A549 (cell line): Measurements from ENCODE around the gene CDC42BPG.

Experiments used
- BHLHE40 ChIP-seq: IDR thresholded peaks from 2 replicates; pipeline ENCODE4 v1.6.1; 2012; ENCODE audit warnings: low read depth, low read length, inconsistent platforms
- CHD2 ChIP-seq: fragments of 150-350 bp; IDR thresholded peaks from 2 replicates; pipeline ENCODE4 v1.6.1; 2014; ENCODE audit warnings: low read length; ENCODE audit not compliant: partially characterized antibody
- FOXS1 ChIP-seq: fragments of 250-450 bp; sonication (Bioruptor Pico); IDR thresholded peaks from 2 replicates; pipeline ENCODE4 v1.5.0; 2020; ENCODE audit warnings: mild to moderate bottlenecking, moderate library complexity
- TF ChIP-seq, protein P1 (sequence below): fragments of >200 bp; sonication (Bioruptor Twin); formaldehyde crosslinking; IDR thresholded peaks from 3 replicates; pipeline ENCODE4 v1.5.1; 2016
- TF ChIP-seq, protein P2 (sequence below): IDR thresholded peaks from 2 replicates; pipeline ENCODE4 v1.6.1; 2012

DNA sequence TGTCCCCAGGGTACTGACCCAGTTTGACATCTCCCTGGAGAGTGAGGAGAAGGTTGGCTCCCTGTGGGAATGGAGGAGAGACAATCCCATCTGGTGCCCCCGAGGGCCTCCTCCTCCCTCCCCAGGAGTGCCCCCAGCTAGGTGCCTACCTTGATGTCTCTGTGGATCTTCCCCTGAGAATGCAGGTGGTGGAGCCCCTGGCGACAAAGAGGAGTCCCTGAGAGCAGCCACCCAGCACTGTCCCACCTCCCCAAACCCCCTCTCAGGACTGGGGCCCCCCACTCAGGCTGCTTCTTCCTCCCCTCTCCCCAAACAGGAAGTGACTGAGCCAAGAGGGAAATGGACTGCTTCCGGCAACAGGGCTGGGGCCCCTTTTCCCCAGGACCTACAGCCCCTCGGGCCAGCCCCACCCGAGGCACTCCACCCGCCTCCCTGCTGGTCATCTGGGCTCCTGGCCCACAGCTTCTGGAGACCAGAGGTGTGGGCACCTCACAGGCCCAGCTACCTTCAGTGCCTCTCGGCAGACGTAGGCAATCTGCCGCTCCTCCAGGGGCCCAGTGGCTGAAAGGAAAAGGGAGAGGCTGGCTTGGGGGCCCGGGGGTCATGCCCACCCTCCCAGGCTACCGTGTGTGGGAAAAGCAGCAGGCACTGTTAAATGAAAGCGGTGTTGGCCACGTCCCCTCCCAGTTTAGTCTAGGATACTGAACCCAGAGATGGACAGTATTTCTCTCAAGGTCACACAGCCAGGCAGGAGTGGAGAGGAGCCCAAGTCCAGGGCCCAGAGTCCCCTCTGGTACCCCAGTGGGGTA lies 42.7 kb downstream of the CDC42BPG start:
- TF ChIP-seq, protein P1, sequence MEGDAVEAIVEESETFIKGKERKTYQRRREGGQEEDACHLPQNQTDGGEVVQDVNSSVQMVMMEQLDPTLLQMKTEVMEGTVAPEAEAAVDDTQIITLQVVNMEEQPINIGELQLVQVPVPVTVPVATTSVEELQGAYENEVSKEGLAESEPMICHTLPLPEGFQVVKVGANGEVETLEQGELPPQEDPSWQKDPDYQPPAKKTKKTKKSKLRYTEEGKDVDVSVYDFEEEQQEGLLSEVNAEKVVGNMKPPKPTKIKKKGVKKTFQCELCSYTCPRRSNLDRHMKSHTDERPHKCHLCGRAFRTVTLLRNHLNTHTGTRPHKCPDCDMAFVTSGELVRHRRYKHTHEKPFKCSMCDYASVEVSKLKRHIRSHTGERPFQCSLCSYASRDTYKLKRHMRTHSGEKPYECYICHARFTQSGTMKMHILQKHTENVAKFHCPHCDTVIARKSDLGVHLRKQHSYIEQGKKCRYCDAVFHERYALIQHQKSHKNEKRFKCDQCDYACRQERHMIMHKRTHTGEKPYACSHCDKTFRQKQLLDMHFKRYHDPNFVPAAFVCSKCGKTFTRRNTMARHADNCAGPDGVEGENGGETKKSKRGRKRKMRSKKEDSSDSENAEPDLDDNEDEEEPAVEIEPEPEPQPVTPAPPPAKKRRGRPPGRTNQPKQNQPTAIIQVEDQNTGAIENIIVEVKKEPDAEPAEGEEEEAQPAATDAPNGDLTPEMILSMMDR, result no peak
- TF ChIP-seq, protein P2, sequence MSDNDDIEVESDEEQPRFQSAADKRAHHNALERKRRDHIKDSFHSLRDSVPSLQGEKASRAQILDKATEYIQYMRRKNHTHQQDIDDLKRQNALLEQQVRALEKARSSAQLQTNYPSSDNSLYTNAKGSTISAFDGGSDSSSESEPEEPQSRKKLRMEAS, result no peak
- TF ChIP-seq BHLHE40, result no peak
- no peak for TF ChIP-seq CHD2
- no peak for TF ChIP-seq FOXS1 (CRISPR knock-in tag)
